IMR-90 (cell line): Measurements from ENCODE around the gene MOB1B.

Source experiments
- CEBPB ChIP-seq: IDR thresholded peaks from 2 replicates; pipeline ENCODE4 v1.6.1; 2012; ENCODE audit warnings: low read depth, low read length, improper control_type of control experiment
- RAD21 ChIP-seq: IDR thresholded peaks from 2 replicates; pipeline ENCODE4 v1.6.1; 2012; ENCODE audit warnings: low read length, improper control_type of control experiment
- RFX5 ChIP-seq: IDR thresholded peaks from 2 replicates; pipeline ENCODE4 v1.8.0; 2012; ENCODE audit warnings: low read depth, mild to moderate bottlenecking, low read length, moderate library complexity

DNA sequence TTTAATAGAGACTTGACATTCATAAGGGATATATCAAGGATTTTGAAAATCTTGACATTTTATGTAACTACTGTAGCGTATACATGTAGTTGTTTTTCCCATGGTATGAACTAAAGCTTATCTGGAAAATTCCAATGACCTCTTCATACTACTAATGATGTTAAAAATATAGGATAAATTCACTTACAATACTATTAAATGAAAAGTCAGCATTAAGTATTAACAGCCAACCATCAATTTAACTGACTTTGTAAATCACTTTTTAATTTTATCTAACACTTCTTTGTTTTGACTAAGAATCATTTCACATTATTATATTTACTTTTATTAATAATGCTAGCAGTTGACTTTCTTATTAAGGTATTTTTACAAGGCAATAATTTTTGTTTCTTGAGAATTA is 125.4 kb downstream of the MOB1B start:
- TF ChIP-seq RFX5 (no peak), RAD21 (no peak), CEBPB (no peak)
